ENCODE results near the gene DAND5.

The DAND5 gene

GRCh38 chr19:13023656-13024055, 54.3 kb downstream of the DAND5 start:
- H3K27ac ChIP-seq (ENCODE audit: poor library complexity, severe bottlenecking): peak overlapping the region; percentile 84
- H3K27me3 ChIP-seq (ENCODE audit: insufficient read depth, poor library complexity, severe bottlenecking): no peaks in the 10 kb centered on the region
- peaks cover 17% of the 10 kb centered on the region for H3K36me3 ChIP-seq (ENCODE audit: low read depth)
- peak overlapping the region; percentile 28 for H3K4me3 ChIP-seq (ENCODE audit: severe bottlenecking)
- peaks cover 32% of the 10 kb centered on the region for H3K4me1 ChIP-seq (ENCODE audit: insufficient read depth, poor library complexity, severe bottlenecking)
- ATAC-seq (ENCODE audit: low read depth) (no peak), DNase-seq (ENCODE audit: low spot score) (no peak)
- TF ChIP-seq, protein P1, sequence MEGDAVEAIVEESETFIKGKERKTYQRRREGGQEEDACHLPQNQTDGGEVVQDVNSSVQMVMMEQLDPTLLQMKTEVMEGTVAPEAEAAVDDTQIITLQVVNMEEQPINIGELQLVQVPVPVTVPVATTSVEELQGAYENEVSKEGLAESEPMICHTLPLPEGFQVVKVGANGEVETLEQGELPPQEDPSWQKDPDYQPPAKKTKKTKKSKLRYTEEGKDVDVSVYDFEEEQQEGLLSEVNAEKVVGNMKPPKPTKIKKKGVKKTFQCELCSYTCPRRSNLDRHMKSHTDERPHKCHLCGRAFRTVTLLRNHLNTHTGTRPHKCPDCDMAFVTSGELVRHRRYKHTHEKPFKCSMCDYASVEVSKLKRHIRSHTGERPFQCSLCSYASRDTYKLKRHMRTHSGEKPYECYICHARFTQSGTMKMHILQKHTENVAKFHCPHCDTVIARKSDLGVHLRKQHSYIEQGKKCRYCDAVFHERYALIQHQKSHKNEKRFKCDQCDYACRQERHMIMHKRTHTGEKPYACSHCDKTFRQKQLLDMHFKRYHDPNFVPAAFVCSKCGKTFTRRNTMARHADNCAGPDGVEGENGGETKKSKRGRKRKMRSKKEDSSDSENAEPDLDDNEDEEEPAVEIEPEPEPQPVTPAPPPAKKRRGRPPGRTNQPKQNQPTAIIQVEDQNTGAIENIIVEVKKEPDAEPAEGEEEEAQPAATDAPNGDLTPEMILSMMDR (IDR thresholded peaks at IDR 0.05; ENCODE audit: poor library complexity, severe bottlenecking): no peak
- no peaks in the 10 kb centered on the region for H3K9me3 ChIP-seq (ENCODE audit: severe bottlenecking)
